PC-9 (cell line): ENCODE measurements around the gene MBNL2. TPM values are rescaled to one million over a fixed set of nuclear protein-coding genes. Genes with fewer than 3 reads are reported as not detected.

Source experiments
- Bru-seq: library from RNA; stranded (reverse); fragments of 400-500 nt; gene quantifications from one replicate; lab custom pipeline; 2021; lab: Mats Ljungman, UMichigan
- BruChase-seq, 2 experiments: library from RNA; stranded (reverse); fragments of 400-500 nt; gene quantifications; one replicate each; lab custom pipeline; 2021; lab: Mats Ljungman, UMichigan
- BruUV-seq: library from RNA; stranded (reverse); fragments of 400-500 nt; replicated peaks from 2 replicates; lab custom pipeline; 2021; lab: Mats Ljungman, UMichigan
- CTCF ChIA-PET: fragments of 300-600 bp; sonication (Branson Sonifier 250); formaldehyde crosslinking; loops from one replicate; lab custom pipeline; 2022; ENCODE audit warnings: antibody characterized with exemption; lab: Charles Lee
- POLR2A ChIA-PET: fragments of 300-600 bp; sonication (Branson Sonifier 250); formaldehyde crosslinking; loops from one replicate; lab custom pipeline; 2022; ENCODE audit warnings: antibody characterized with exemption; ENCODE audit not compliant: unreplicated experiment; lab: Charles Lee
- DNase-seq, 2 experiments: peaks; one replicate each; pipeline versions ENCODE4 v3.0.0 to v3.0.0-alpha.2; 2015 to 2022; ENCODE audit warnings: mixed read lengths in 1 of 2
- H2AFZ ChIP-seq: fragments of 200-600 bp; sonication (generic); 2 replicates; pipeline ENCODE4 v1.8.1; 2017; ENCODE audit warnings: antibody characterized with exemption
- H3F3A ChIP-seq: fragments of 200-600 bp; sonication (generic); 2 replicates; pipeline ENCODE4 v1.8.1; 2017; ENCODE audit warnings: antibody characterized with exemption, mild to moderate bottlenecking, low read depth; ENCODE audit not compliant: insufficient read depth
- H3K27ac ChIP-seq: fragments of 200-600 bp; sonication (generic); 2 replicates; pipeline ENCODE4 v1.6.1; 2016; ENCODE audit warnings: mixed run types
- H3K27me3 ChIP-seq: fragments of 200-600 bp; sonication (generic); 2 replicates; pipeline ENCODE4 v1.6.1; 2016; ENCODE audit warnings: low read depth, mixed run types; ENCODE audit not compliant: insufficient read depth
- H3K36me3 ChIP-seq: fragments of 200-600 bp; sonication (generic); 2 replicates; pipeline ENCODE4 v1.6.1; 2016; ENCODE audit warnings: low read depth, mixed run types
- H3K4me1 ChIP-seq: fragments of 200-600 bp; sonication (generic); replicated peaks from 2 replicates; pipeline ENCODE4 v1.6.1; 2016; ENCODE audit warnings: mixed run types; ENCODE audit not compliant: insufficient read depth
- H3K4me2 ChIP-seq: fragments of 200-600 bp; sonication (generic); 2 replicates; pipeline ENCODE4 v1.6.1; 2017; ENCODE audit warnings: mixed run types
- H3K4me3 ChIP-seq: fragments of 200-600 bp; sonication (generic); 2 replicates; pipeline ENCODE4 v1.6.1; 2016; ENCODE audit warnings: mixed run types
- H3K79me2 ChIP-seq: fragments of 200-600 bp; sonication (generic); 2 replicates; pipeline ENCODE4 v1.6.1; 2017; ENCODE audit warnings: low read depth, mixed run types
- H3K9me2 ChIP-seq: fragments of 200-600 bp; sonication (generic); 2 replicates; pipeline ENCODE4 v1.8.1; 2017; ENCODE audit warnings: mild to moderate bottlenecking; ENCODE audit not compliant: insufficient read depth
- H3K9me3 ChIP-seq: fragments of 200-600 bp; sonication (generic); 2 replicates; pipeline ENCODE4 v1.8.1; 2016; ENCODE audit warnings: low read depth; ENCODE audit not compliant: insufficient read depth
- H4K20me1 ChIP-seq: fragments of 200-600 bp; sonication (generic); 2 replicates; pipeline ENCODE4 v1.8.1; 2017; ENCODE audit not compliant: insufficient read depth
- EZH2 ChIP-seq: fragments of 200-600 bp; sonication (generic); IDR thresholded peaks from 2 replicates; pipeline ENCODE4 v1.8.0; 2017; ENCODE audit warnings: antibody characterized with exemption, low read depth
- intact Hi-C: fragments of 100-400 bp; cut with micrococcal nuclease; formaldehyde crosslinking; loops from one replicate; pipeline ENCODE4 v1.10.0; 2022; ENCODE audit not compliant: unreplicated experiment
- long read RNA-seq: library from polyadenylated mRNA; stranded (forward); transcript quantifications from one replicate; pipeline ENCODE4 v2.0.0, GENCODE V29; 2022
- total RNA-seq: library from RNA; stranded (reverse); gene quantifications from 2 replicates; pipeline ENCODE4 v1.2.3, GENCODE V29; 2021
- TF ChIP-seq, protein P1 (sequence below): fragments of 200-600 bp; sonication (generic); conservative IDR thresholded peaks from 2 replicates; pipeline ENCODE4 v1.6.1; 2017; ENCODE audit warnings: mixed run types, antibody characterized with exemption, mild to moderate bottlenecking, moderate library complexity

Gene MBNL2, protein sequence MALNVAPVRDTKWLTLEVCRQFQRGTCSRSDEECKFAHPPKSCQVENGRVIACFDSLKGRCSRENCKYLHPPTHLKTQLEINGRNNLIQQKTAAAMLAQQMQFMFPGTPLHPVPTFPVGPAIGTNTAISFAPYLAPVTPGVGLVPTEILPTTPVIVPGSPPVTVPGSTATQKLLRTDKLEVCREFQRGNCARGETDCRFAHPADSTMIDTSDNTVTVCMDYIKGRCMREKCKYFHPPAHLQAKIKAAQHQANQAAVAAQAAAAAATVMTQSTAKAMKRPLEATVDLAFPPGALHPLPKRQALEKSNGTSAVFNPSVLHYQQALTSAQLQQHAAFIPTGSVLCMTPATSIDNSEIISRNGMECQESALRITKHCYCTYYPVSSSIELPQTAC
- total RNA-seq (57.7 and 91.3 TPM in 2 replicates), Bru-seq, nascent RNA (percentile 97 among the genes with signal in this experiment), BruChase-seq, experiment 1, labeled RNA remaining after a 2-hour chase (percentile 95 among the genes with signal in this experiment), BruChase-seq, experiment 2, labeled RNA remaining after a 6-hour chase (percentile 87 among the genes with signal in this experiment)
- long read RNA-seq, full-length matches to known transcripts, result 22 of 116 reads
- long read RNA-seq, partial matches to known transcripts, result 10 of 116 reads
- long read RNA-seq, other reads (novel, unspliced or antisense), result 84 of 116 reads

GRCh38 chr13:97221989-97222700, at the start of gene MBNL2:
Gene MBNL2, plus strand, starts transcription at chr13:97222333. Its CDS starts 53,903 bp downstream, at chr13:97276236.
- H3K9me2 ChIP-seq, result no peaks in the 10 kb centered on the region
- H3F3A ChIP-seq, result peaks cover 49% of the 10 kb centered on the region
- no peaks in the 10 kb centered on the region for H3K9me3 ChIP-seq
- peaks cover 21% of the 10 kb centered on the region for H4K20me1 ChIP-seq
- POLR2A ChIA-PET, result interaction anchor here (0.5 to 1.0 kb wide), 7 partner anchors 28 to 1406 kb away, joined by 3 to 14 read pairs (median 10); no protein-coding TSS in a partner anchor
- H3K27ac ChIP-seq, result peak within 1 kb of the TSS; percentile 85
- peaks cover 48% of the 10 kb centered on the region for H3K4me1 ChIP-seq
- no peak for TF ChIP-seq EZH2
- BruUV-seq, result TSS peak; percentile 50
- H3K4me3 ChIP-seq, result peak within 1 kb of the TSS; percentile 81
- CTCF ChIA-PET, result interaction anchor here (2.4 kb wide), 1 partner anchor 112 kb away, joined by 12 read pairs; no protein-coding TSS in a partner anchor
- peaks cover 57% of the 10 kb centered on the region for H3K79me2 ChIP-seq
- H3K4me2 ChIP-seq, result peak within 1 kb of the TSS; percentile 95
- H2AFZ ChIP-seq, result peak within 1 kb of the TSS; percentile 61; the same call in 1 of the 2 replicates
- intact Hi-C loops, result loop anchor here (1.0 to 10.0 kb wide), 5 partner anchors 28 to 343 kb away; no protein-coding TSS in a partner anchor
- peak; percentile 87 to 92 for DNase-seq
- peaks cover 41% of the 10 kb centered on the region for H3K36me3 ChIP-seq
- no peaks in the 10 kb centered on the region for H3K27me3 ChIP-seq

DNA sequence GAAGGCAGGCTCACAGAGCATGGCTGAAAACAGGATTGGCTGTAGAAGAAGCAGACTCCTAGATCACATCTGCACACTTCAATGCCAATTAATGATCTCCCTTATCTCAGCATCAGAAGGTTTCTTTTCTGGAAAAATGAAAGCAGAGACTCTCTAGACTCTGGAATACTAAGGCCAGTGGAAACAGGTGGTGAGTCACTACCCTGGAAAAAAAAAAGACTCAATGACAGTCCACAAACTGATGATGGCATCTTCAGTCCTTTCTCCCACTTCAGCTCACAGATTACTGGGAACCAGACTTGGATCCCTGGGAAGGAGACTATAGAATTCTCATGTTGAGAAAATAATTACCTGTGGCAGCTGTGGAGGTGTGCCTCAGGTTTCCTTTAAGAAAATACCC, 47.5 kb upstream of the MBNL2 start:
- H3K9me2 ChIP-seq, result no peaks in the 10 kb centered on the region
- CTCF ChIA-PET, result no interaction called here

GRCh38 chr13:97175041-97175440, 47.1 kb upstream of the MBNL2 start:
- Histone ChIP-seq H3K4me2 (no peak overlapping the region), H4K20me1 (no peaks in the 10 kb centered on the region), H3K27me3 (no peaks in the 10 kb centered on the region), H3K9me3 (no peaks in the 10 kb centered on the region), H3K36me3 (peaks cover 4% of the 10 kb centered on the region; the same call in 1 of the 2 replicates), H3K9me2 (no peaks in the 10 kb centered on the region), H3K4me1 (peaks cover 26% of the 10 kb centered on the region), H3K27ac (no peak overlapping the region), H3K4me3 (no peak overlapping the region), H2AFZ (no peak overlapping the region), H3K79me2 (no peaks in the 10 kb centered on the region), H3F3A (peaks cover 14% of the 10 kb centered on the region)
- intact Hi-C loops, result loop anchor here (5.0 kb wide), 2 partner anchors 33 to 47 kb away; partner anchors contain the start of gene MBNL2
- no peak for DNase-seq
- no TSS peak for BruUV-seq
- TF ChIP-seq EZH2, result no peak
- TF ChIP-seq, protein P1, sequence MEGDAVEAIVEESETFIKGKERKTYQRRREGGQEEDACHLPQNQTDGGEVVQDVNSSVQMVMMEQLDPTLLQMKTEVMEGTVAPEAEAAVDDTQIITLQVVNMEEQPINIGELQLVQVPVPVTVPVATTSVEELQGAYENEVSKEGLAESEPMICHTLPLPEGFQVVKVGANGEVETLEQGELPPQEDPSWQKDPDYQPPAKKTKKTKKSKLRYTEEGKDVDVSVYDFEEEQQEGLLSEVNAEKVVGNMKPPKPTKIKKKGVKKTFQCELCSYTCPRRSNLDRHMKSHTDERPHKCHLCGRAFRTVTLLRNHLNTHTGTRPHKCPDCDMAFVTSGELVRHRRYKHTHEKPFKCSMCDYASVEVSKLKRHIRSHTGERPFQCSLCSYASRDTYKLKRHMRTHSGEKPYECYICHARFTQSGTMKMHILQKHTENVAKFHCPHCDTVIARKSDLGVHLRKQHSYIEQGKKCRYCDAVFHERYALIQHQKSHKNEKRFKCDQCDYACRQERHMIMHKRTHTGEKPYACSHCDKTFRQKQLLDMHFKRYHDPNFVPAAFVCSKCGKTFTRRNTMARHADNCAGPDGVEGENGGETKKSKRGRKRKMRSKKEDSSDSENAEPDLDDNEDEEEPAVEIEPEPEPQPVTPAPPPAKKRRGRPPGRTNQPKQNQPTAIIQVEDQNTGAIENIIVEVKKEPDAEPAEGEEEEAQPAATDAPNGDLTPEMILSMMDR, result no peak
- CTCF ChIA-PET, result no interaction called here
- POLR2A ChIA-PET, result no interaction called here

More for the DNA sequence above, 47.5 kb upstream of the MBNL2 start:
- Histone ChIP-seq H4K20me1 (no peaks in the 10 kb centered on the region), H3K4me1 (peaks cover 22% of the 10 kb centered on the region), H3K27me3 (no peaks in the 10 kb centered on the region), H3K9me3 (no peaks in the 10 kb centered on the region), H3K4me3 (no peak overlapping the region), H3K36me3 (peaks cover 4% of the 10 kb centered on the region; the same call in 1 of the 2 replicates), H3K27ac (no peak overlapping the region), H3K79me2 (no peaks in the 10 kb centered on the region), H3F3A (peaks cover 10% of the 10 kb centered on the region), H2AFZ (no peak overlapping the region), H3K4me2 (0 out of 2 replicates have a peak overlapping the region, but pooled peaks have one; percentile 10)
- DNase-seq, result no peak
- intact Hi-C loops, result loop anchor here (5.0 kb wide), 2 partner anchors 32 to 48 kb away; partner anchors contain the start of gene MBNL2
- BruUV-seq, result no TSS peak
- TF ChIP-seq, protein P1, result no peak
- TF ChIP-seq EZH2, result no peak
- POLR2A ChIA-PET, result no interaction called here
